Mesenchymal stem cell (in vitro differentiated cells and primary cell): ENCODE measurements around the gene NREP.

Experiments
- DNase-seq: peaks from one replicate; pipeline ENCODE4 v3.0.0-alpha.2; 2013
- H2AFZ ChIP-seq: one replicate; pipeline ENCODE4 v1.6.1; 2013; ENCODE audit warnings: low read depth, mild to moderate bottlenecking, control low read depth, inconsistent platforms, low read length, moderate library complexity
- H2AK5ac ChIP-seq: 2 replicates; pipeline ENCODE4 v1.6.1; 2013; ENCODE audit warnings: low read length, moderate library complexity, mild to moderate bottlenecking, inconsistent platforms; ENCODE audit not compliant: severe bottlenecking
- H2BK120ac ChIP-seq: one replicate; pipeline ENCODE4 v1.6.1; 2013; ENCODE audit warnings: low read depth, mild to moderate bottlenecking, inconsistent platforms, low read length, moderate library complexity
- H2BK12ac ChIP-seq, 2 experiments: one replicate each; pipeline ENCODE4 v1.6.1; 2013; ENCODE audit warnings: inconsistent platforms in 2 of 2, low read length in 2 of 2, mild to moderate bottlenecking in 2 of 2, moderate library complexity in 2 of 2, control low read depth in 1 of 2
- H2BK15ac ChIP-seq: one replicate; pipeline ENCODE4 v1.6.1; 2013; ENCODE audit warnings: mild to moderate bottlenecking, low read depth, inconsistent platforms; ENCODE audit not compliant: poor library complexity, severe bottlenecking
- H2BK5ac ChIP-seq: 2 replicates; pipeline ENCODE4 v1.6.1; 2013; ENCODE audit warnings: low read depth, mild to moderate bottlenecking, low read length, control low read depth, inconsistent platforms; ENCODE audit not compliant: poor library complexity, severe bottlenecking
- H3K14ac ChIP-seq, 2 experiments: one replicate each; pipeline ENCODE4 v1.6.1; 2013; ENCODE audit warnings: inconsistent platforms in 2 of 2, low read length in 2 of 2, control low read depth in 1 of 2, mild to moderate bottlenecking in 1 of 2, moderate library complexity in 1 of 2
- H3K18ac ChIP-seq, 2 experiments: one replicate each; pipeline ENCODE4 v1.6.1; 2013; ENCODE audit warnings: inconsistent platforms in 2 of 2, low read length in 2 of 2, control low read depth in 1 of 2, low read depth in 1 of 2, mild to moderate bottlenecking in 1 of 2
- H3K23ac ChIP-seq, 2 experiments: one replicate each; pipeline ENCODE4 v1.6.1; 2013; ENCODE audit warnings: inconsistent platforms in 2 of 2, low read length in 2 of 2, mild to moderate bottlenecking in 2 of 2, moderate library complexity in 2 of 2, control low read depth in 1 of 2
- H3K27ac ChIP-seq: 2 replicates; pipeline ENCODE4 v1.5.1; 2013; ENCODE audit warnings: mild to moderate bottlenecking, moderate library complexity, low read length, control low read depth, inconsistent platforms; ENCODE audit not compliant: poor library complexity, severe bottlenecking
- H3K27me3 ChIP-seq, 2 experiments: 2 replicates each; pipeline versions ENCODE4 v1.6.1 to v1.7.0; 2013; ENCODE audit warnings: low read length in 2 of 2, mild to moderate bottlenecking in 2 of 2, moderate library complexity in 2 of 2, control low read depth in 1 of 2, inconsistent platforms in 1 of 2; ENCODE audit not compliant: control insufficient read depth in 1 of 2, insufficient read depth in 1 of 2
- H3K36me3 ChIP-seq, 2 experiments: 2 replicates each; pipeline versions ENCODE4 v1.6.1 to v1.7.0; 2013; ENCODE audit warnings: low read length in 2 of 2, control low read depth in 1 of 2, inconsistent platforms in 1 of 2, low read depth in 1 of 2, mild to moderate bottlenecking in 1 of 2; ENCODE audit not compliant: insufficient read depth in 2 of 2, control insufficient read depth in 1 of 2
- H3K4ac ChIP-seq, 2 experiments: one replicate each; pipeline ENCODE4 v1.6.1; 2013; ENCODE audit warnings: inconsistent platforms in 2 of 2, low read length in 2 of 2, mild to moderate bottlenecking in 2 of 2, moderate library complexity in 2 of 2, control low read depth in 1 of 2, low read depth in 1 of 2
- H3K4me1 ChIP-seq: 2 replicates; pipeline ENCODE4 v1.6.1; 2013; ENCODE audit warnings: low read depth, low read length, control low read depth; ENCODE audit not compliant: control insufficient read depth, insufficient read depth
- H3K4me2 ChIP-seq: 2 replicates; pipeline ENCODE4 v1.6.1; 2013; ENCODE audit warnings: low read length, mild to moderate bottlenecking, inconsistent platforms; ENCODE audit not compliant: poor library complexity, severe bottlenecking
- H3K4me3 ChIP-seq, 2 experiments: 2 replicates each; pipeline versions ENCODE4 v1.5.1 to v1.7.0; 2013; ENCODE audit warnings: low read length in 2 of 2, mild to moderate bottlenecking in 2 of 2, control low read depth in 1 of 2, low read depth in 1 of 2; ENCODE audit not compliant: insufficient read depth in 1 of 2
- H3K79me1 ChIP-seq: replicated peaks from 2 replicates; pipeline ENCODE4 v1.6.1; 2013; ENCODE audit warnings: mild to moderate bottlenecking, control low read depth, low read length, inconsistent platforms; ENCODE audit not compliant: poor library complexity, severe bottlenecking
- H3K9ac ChIP-seq: 2 replicates; pipeline ENCODE4 v1.7.0; 2013; ENCODE audit warnings: mild to moderate bottlenecking, low read length, moderate library complexity
- H3K9me3 ChIP-seq: 2 replicates; pipeline ENCODE4 v1.7.0; 2013; ENCODE audit warnings: mild to moderate bottlenecking, low read length; ENCODE audit not compliant: control insufficient read depth
- H4K8ac ChIP-seq: one replicate; pipeline ENCODE4 v1.6.1; 2013; ENCODE audit warnings: inconsistent platforms, mild to moderate bottlenecking, low read length, moderate library complexity
- H4K91ac ChIP-seq: one replicate; pipeline ENCODE4 v1.6.1; 2013; ENCODE audit warnings: mild to moderate bottlenecking, low read length, inconsistent platforms
- WGBS: methylation state at CpG from one replicate; pipeline ENCODE4 v1.1.7; 2013; ENCODE audit warnings: mixed read lengths; 5-methylcytosine and 5-hydroxymethylcytosine counted together

NREP gene

DNA sequence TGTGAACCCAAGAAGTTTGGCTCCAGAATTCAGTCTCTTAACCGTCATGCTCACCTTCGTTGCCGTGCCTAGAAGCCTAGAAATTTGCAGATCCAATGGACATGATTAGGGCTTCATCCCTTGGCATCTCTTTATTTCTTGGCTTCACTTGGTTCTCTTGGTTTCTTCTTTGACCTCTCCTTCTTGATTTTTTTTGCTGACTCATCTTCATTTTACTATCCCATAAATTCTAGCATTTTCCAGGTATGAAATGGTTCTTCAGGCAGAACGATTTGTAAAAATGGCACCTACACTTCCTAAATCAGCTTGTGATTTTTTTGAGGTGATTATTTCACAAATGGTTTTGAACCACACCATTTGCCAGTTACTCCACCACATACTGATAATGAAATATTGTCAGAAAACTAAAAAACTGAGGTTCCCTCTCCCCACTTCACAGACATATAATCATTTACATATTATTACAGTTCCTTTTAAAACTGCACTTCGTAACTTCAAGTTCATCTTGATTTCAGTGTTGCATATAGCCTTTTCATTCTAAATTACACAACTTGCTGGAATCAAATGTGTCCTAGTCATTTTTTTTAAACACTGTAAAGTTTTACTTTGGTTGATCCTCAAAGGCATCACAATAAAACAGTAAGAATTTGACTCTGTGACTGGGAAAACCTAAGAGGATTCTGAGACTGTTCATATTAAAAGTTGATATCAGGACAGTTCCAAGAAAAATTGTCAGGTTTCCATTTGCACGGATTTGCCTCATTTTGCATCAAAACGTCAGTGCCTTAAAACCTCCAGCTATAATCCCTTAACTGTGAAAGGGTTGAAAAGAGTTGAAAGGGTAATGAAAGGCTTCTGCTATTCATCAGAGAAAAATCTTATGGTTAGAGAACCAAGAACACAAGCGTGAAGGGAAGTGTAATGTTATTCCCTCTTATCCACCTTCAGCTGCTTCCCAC is 8.9 kb upstream of the NREP start:
- no peak overlapping the region for H2BK120ac ChIP-seq
- DNase-seq, result no peak
- peaks cover 5% of the 10 kb centered on the region for H3K4me1 ChIP-seq
- no peak overlapping the region for H2AFZ ChIP-seq
- H4K91ac ChIP-seq, result no peak overlapping the region
- no peak overlapping the region for H3K4me3 ChIP-seq
- WGBS, result 97% methylated on average over 5 of the region's 8 CpGs
- no peak overlapping the region for H2BK15ac ChIP-seq
- no peak overlapping the region for H3K4me2 ChIP-seq
- no peak overlapping the region for H2BK5ac ChIP-seq
- H3K27me3 ChIP-seq, result no peaks in the 10 kb centered on the region
- no peaks in the 10 kb centered on the region for H3K36me3 ChIP-seq
- no peak overlapping the region for H3K4ac ChIP-seq
- H3K23ac ChIP-seq, result no peak overlapping the region
- no peak overlapping the region for H3K14ac ChIP-seq
- peak overlapping the region; percentile 4 for H2AK5ac ChIP-seq
- H3K27ac ChIP-seq, result peak overlapping the region; percentile 19
- H3K18ac ChIP-seq, result no peak overlapping the region
- no peak overlapping the region for H4K8ac ChIP-seq
- no peak overlapping the region for H3K9ac ChIP-seq
- H3K79me1 ChIP-seq, result no peaks in the 10 kb centered on the region
- H2BK12ac ChIP-seq, result no peak overlapping the region
- H3K9me3 ChIP-seq, result no peaks in the 10 kb centered on the region

- no peak overlapping the region for H4K91ac ChIP-seq
- H3K14ac ChIP-seq, result no peak overlapping the region
- no peak overlapping the region for H3K23ac ChIP-seq
- H3K4ac ChIP-seq, result no peak overlapping the region
- H3K18ac ChIP-seq, result no peak overlapping the region
- H3K4me3 ChIP-seq, result no peak overlapping the region
- no peak overlapping the region for H3K4me2 ChIP-seq
- no peaks in the 10 kb centered on the region for H3K36me3 ChIP-seq
- no peaks in the 10 kb centered on the region for H3K9me3 ChIP-seq
- H2BK15ac ChIP-seq, result no peak overlapping the region
- no peak overlapping the region for H2AFZ ChIP-seq
- DNase-seq, result no peak
- H3K4me1 ChIP-seq, result peaks cover 2% of the 10 kb centered on the region
- H2BK5ac ChIP-seq, result no peak overlapping the region
- H3K79me1 ChIP-seq, result peaks cover under 1% of the 10 kb centered on the region
- no peaks in the 10 kb centered on the region for H3K27me3 ChIP-seq
- H2BK120ac ChIP-seq, result no peak overlapping the region
- no peak overlapping the region for H2AK5ac ChIP-seq
- H4K8ac ChIP-seq, result no peak overlapping the region
- no peak overlapping the region for H3K9ac ChIP-seq
- H2BK12ac ChIP-seq, result no peak overlapping the region
- no peak overlapping the region for H3K27ac ChIP-seq
Measured at GRCh38 chr5:111764019-111764418, 7.0 kb upstream of the NREP start.

GRCh38 chr5:111762895-111763294 is 5.9 kb upstream of the NREP start:
- no peak for DNase-seq
- no peak overlapping the region for H2BK15ac ChIP-seq
- no peak overlapping the region for H2BK5ac ChIP-seq
- no peak overlapping the region for H2AFZ ChIP-seq
- H3K23ac ChIP-seq, result no peak overlapping the region
- H2AK5ac ChIP-seq, result no peak overlapping the region
- no peak overlapping the region for H3K4ac ChIP-seq
- no peaks in the 10 kb centered on the region for H3K36me3 ChIP-seq
- H2BK120ac ChIP-seq, result no peak overlapping the region
- WGBS, result 51% methylated on average over 6 of the region's 6 CpGs
- H4K91ac ChIP-seq, result no peak overlapping the region
- H3K4me1 ChIP-seq, result peaks cover 3% of the 10 kb centered on the region
- no peak overlapping the region for H3K14ac ChIP-seq
- no peak overlapping the region for H3K4me3 ChIP-seq
- H3K9ac ChIP-seq, result no peak overlapping the region
- no peaks in the 10 kb centered on the region for H3K9me3 ChIP-seq
- H3K27ac ChIP-seq, result peak overlapping the region; percentile 60
- no peak overlapping the region for H3K4me2 ChIP-seq
- H4K8ac ChIP-seq, result no peak overlapping the region
- peaks cover 1% of the 10 kb centered on the region for H3K79me1 ChIP-seq
- H2BK12ac ChIP-seq, result no peak overlapping the region
- H3K27me3 ChIP-seq, result no peaks in the 10 kb centered on the region
- H3K18ac ChIP-seq, result no peak overlapping the region

- H3K27me3 ChIP-seq, result no peaks in the 10 kb centered on the region
- H3K23ac ChIP-seq, result no peak overlapping the region
- no peak overlapping the region for H2BK15ac ChIP-seq
- H3K4me1 ChIP-seq, result peaks cover 2% of the 10 kb centered on the region
- peak overlapping the region in 1 of 2 experiments; percentile 7 for H3K4ac ChIP-seq
- H2BK120ac ChIP-seq, result peak overlapping the region; percentile 99
- H3K18ac ChIP-seq, result peak overlapping the region; percentile 62 to 94
- H2AFZ ChIP-seq, result no peak overlapping the region
- no peak overlapping the region for H2AK5ac ChIP-seq
- no peak overlapping the region for H2BK5ac ChIP-seq
- peak overlapping the region; percentile 97 for H3K27ac ChIP-seq
- H4K91ac ChIP-seq, result peak overlapping the region; percentile 30
- H3K36me3 ChIP-seq, result no peaks in the 10 kb centered on the region
- peak overlapping the region in 1 of 2 experiments; percentile 34 for H2BK12ac ChIP-seq
- no CpG with 5 or more reads among the region's 5 CpGs for WGBS
- H3K79me1 ChIP-seq, result peaks cover 1% of the 10 kb centered on the region
- H3K14ac ChIP-seq, result peak overlapping the region in 1 of 2 experiments; percentile 55
- peak overlapping the region; percentile 90 for H3K9ac ChIP-seq
- peak overlapping the region; percentile 52 to 82 for H3K4me3 ChIP-seq
- H3K9me3 ChIP-seq, result no peaks in the 10 kb centered on the region
- DNase-seq, result no peak
- peak overlapping the region; percentile 68 for H3K4me2 ChIP-seq
- H4K8ac ChIP-seq, result peak overlapping the region; percentile 74
Measured at GRCh38 chr5:111758284-111758628, 1.3 kb upstream of the NREP start.
